HG03457 (cell line): ENCODE data around the gene CDHR2.

Experiments used
- ATAC-seq: cut with Tn5 transposase; IDR thresholded peaks from one replicate; pipeline ENCODE4 v1.9.1; 2021; ENCODE audit warnings: moderate number of reproducible peaks; ENCODE audit not compliant: unreplicated experiment

Gene CDHR2

GRCh38 chr5:176638437-176638836 lies 89.3 kb downstream of the CDHR2 start:
- no peak for ATAC-seq

- no peak for ATAC-seq
Measured at GRCh38 chr5:176639208-176639607, 90.1 kb downstream of the CDHR2 start.

GRCh38 chr5:176639981-176640380 lies 90.8 kb downstream of the CDHR2 start:
- ATAC-seq, result no peak

GRCh38 chr5:176640616-176641015 lies 91.5 kb downstream of the CDHR2 start:
- no peak for ATAC-seq

- no peak for ATAC-seq
Measured at GRCh38 chr5:176642675-176643490, 93.7 kb downstream of the CDHR2 start.

GRCh38 chr5:176643491-176644219 lies 94.5 kb downstream of the CDHR2 start:
- no peak for ATAC-seq

- ATAC-seq, result no peak
Measured at GRCh38 chr5:176644294-176644693, 95.2 kb downstream of the CDHR2 start.

GRCh38 chr5:176644878-176645670 lies 95.9 kb downstream of the CDHR2 start:
- no peak for ATAC-seq
